CD4-positive, alpha-beta T cell treated with Interleukin-15 for 1 hour (primary cell): ENCODE results near the gene P2RX1.
"Not testable (repeated sequence)": the region's sequence is repeated elsewhere in the genome, so short reads cannot be mapped to it uniquely, and the experiment has no call there.

Experiments
- DNase-seq: peaks from one replicate; pipeline ENCODE4 v3.0.0-alpha.2; 2020

The P2RX1 gene

DNA sequence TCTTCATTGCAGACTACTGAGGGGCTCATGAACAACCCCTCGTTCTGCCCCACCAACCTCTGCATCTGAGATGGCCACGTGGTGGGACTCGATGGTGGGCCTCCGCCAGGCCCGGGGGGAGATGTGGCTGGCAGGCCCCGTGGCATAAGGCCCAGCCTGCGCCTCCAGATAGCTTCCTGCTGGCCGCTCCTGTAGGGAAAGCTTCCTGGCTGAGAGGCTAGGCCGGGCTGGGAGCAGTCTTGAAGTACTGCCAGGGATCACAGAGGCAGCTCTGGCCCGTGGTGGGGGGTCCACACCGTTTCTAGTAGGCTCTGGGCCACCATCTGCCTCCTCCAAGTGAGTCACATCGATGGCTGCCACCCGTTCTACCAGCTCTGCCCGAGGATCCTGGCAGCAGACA lies 31.0 kb downstream of the P2RX1 start:
- no peak for DNase-seq

DNA sequence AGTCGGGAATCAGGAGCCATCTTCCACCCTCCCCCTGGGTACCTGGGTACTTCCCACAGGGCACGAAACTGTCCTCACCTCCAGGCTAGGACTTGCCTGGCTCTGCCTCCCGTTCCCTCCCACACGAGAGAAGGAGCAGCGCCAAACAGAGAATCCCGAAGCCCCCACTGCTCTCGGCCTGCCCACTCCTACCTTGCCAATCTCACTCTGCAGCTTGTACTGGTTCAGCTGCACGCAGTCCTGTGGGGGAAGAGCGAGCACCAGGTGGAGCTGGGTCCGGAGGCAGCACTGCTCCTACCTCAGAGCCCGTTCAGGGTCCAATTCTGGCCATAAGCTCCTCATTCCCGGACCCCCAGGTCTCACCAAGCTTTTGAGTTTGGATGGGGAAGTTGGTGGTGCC lies 32.1 kb downstream of the P2RX1 start:
- no peak for DNase-seq

DNA sequence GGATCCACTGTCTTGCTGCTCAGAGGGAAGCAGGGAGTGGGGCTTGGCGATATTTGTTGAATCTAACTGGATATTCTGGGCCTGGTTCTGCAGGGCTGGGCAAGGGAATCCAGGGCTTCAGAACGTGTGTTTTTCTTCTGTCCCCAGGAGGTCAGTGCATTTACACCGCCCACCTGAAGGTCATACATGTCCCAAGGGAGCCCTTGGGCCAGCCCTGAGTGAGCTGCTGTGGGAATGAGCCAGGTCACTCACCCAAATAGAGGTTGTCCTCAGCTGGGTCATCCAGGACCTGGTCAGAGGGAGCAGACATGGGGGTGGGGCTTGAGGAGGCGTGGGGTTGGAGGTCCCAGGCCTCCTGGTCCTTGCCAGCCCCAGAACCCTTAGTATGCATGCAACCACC lies 34.0 kb downstream of the P2RX1 start:
- no peak for DNase-seq

DNA sequence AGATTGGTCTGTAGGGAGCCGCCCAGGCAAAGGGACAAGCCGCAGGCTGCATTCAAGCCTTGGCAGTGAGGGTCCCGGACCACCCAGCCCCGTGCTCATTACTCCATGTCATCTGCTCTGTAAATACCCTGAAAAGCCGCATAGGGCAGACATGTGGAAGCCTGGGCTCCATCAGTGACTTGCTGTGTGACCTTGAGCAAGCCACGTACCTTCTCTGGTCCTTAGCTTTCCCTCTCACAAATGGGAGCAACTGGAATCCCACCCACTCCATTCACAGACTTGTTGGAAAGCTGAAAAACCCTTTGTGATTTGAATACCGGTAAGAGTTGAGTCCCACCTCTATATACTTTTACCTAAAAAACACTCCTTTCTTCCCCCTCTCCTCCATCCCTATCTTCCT lies 35.3 kb downstream of the P2RX1 start:
- no peak for DNase-seq

DNA sequence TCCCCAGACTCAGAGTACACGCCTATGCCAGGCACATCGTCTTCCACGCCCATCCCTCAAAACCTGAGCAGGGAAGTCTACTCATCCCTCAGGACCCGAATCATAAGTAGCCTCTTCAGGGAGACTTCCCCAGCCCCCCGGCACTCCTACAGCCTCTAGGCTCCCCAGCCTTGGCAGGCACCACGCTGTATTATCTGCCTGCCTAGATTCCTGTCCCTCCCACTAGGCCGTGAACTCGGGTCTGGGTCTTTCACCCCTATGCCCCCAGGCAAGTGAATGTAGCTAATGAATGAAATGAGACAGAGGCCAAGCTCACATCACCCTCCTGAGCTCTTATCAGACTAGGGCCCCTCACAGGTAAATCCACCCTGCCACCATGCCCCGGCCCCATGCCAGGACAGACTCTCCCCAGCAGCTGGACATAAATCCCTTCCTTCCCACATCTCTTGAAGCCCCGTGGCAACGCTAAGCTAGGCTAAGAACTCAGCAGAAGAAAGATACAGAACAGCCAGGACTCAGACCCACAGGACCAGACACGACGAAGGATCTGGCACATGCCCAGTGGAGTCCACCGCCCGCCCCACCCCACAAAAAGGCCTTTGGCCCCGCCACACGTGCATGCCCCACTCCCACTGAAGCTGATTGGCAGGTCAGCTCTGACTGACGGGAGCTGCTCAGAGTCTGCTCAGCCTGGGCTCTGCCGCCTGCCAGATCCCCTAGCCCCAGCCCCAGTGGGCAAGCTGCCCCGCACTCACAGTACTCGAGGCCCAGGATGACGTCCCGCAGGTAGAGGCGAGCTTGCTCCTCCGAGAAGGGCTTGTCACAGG lies 36.5 kb downstream of the P2RX1 start:
- DNase-seq = no peak

DNA sequence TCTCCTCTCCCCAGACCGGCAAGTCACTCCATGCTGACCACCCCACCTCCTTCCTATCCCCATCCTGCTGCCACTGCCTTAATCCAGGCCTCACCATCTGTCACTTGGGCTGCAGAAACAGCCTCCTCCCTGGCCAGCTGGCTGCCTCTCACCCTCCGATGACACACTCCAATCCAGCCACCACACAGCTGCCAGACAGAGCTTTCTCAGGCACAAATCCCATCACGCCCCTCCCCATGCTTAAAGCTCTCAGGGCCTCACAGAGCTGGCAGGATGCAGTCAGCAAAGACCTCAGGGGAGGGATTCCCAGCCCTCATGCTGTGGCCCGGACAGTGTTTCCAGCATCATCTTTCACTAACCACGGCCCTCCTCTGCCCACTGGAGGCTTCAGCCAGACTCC lies 37.1 kb downstream of the P2RX1 start:
- no peak for DNase-seq

DNA sequence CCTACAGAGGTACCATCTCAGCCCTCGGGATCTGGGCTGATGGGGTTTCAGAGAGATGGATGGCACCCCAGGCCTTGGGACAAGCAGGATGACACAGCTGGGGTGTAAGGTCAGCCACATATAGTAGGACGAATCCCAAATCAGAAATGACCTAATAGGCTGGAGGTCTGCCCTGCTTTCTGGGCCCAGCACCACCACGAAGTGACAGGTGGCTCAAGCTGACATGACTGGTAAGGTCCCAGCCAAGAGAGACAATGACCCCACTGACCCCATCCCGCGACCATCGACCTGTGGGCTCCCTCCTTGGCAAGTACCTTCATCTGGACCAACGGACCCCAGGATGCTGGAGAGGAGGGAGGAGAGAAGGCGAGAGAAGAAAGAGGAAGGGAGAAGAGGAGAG lies 39.0 kb downstream of the P2RX1 start:
- DNase-seq = no peak

DNA sequence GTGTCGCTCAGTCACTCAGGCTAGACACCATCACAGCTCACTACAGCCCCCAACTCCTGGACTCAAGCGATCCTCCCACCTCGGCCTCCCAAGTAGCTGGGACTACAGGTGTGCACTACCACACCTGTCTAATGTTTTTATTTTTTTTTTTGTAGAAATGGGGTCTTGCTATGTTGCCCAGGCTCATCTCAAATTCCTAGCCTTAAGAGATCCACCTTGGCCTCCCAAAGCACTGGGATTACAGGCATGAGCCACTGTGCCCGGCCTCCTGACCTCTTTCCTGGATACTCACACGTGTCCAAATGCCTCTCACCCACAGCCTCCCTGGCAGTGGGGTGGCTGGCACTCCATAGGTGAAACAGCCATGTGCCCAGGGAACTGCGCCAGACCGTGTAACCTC lies 40.9 kb downstream of the P2RX1 start:
- no peak for DNase-seq

DNA sequence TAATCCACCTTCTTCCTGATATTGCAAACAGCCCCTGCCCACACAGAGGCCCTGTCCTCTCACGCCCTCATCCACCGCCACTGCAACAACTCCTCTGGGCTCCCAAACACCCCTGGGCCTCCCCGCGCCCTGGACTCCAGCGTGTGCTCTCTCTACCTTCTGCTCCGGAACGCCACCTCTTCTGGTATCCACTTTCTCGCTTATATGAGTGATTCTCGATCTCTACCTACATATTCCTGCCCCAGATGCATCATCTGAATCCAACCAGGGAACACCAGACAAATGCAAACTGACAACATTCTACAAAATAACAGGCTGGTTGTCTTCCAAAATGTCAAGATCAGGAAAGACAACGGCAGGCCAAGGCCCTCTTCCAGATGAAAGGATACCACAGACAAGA lies 42.4 kb downstream of the P2RX1 start:
- DNase-seq = no peak

DNA sequence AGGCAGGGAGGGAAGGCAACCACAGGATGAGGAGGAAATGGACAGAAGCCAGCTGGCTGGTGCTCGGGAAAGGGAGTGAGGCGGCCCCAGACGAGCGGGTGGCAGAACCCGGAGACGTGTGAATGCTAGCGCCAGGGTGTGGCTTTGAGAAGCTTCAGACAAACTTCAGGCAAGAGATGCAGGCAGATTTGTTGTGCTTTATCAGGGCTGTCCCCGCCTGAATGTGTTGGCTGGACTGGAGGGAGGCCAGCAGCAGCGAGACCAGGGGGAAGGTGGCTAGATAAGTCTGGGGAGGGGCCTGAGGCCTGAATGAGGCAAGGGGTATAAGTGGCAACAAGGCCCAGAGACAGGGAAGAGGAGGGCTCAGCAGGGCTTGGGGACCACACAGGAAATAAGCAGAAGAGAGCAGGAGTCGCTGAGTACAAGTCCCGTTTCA lies 45.4 kb downstream of the P2RX1 start:
- peak; percentile 26 for DNase-seq

DNA sequence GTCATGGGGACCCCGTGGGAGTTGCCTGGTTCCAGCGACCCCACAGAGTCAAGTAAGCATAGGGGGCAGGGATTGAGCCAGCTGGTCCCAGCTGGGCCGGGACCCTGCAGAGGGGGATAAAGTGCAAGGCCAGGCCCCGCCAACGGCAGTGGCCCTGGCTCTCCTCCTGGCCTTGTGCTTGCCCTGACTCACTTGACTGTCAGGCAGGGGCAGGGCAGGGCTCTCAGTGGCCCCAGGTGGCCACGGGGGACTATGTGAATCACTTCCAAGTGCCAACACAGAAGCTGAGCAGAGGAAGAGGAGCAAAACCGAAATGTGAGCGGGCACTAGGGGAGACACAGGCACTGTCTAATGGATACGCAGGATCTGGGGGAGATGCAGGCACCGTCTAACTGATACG lies 48.7 kb downstream of the P2RX1 start:
- no peak for DNase-seq

DNA sequence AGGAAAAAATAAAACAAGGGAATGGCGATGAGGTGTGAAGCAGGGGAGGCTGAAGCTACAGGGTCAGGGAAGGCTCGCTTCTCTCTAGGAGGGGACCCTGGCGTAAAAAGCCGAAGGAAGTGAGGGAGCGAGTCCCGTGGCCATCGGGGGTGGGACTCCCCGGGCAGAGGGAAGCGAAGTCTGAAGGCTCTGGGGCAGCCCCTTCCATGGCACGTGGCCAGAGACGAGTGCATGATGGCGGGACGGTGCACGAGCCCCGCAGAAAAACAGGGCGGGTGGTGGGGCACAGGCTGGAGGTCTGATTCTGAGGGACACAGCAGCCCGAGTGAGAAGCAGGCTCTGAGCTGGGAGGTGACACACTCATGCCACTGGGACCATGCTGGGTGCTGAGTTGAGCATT lies 49.2 kb downstream of the P2RX1 start:
- no peak for DNase-seq

DNA sequence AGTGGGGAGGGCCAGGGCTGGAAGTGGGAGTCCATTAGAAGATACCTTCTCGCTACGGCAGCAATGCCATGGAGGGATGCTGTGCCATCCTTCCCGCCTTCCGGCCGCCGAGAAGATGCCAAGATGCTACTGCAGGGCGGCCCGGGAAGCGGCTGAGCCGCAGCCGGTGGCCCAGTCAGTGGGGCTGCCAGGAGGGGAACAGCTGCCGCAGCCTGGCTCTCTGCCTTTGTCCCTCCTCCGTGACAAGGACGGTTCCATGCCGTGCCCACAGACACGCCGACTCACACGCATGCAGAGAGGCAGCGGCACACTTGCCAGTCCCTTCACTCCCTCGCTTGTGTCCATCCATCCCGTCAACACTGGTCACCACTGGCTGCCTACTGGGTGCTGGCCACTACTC lies 50.0 kb downstream of the P2RX1 start:
- DNase-seq = no peak

DNA sequence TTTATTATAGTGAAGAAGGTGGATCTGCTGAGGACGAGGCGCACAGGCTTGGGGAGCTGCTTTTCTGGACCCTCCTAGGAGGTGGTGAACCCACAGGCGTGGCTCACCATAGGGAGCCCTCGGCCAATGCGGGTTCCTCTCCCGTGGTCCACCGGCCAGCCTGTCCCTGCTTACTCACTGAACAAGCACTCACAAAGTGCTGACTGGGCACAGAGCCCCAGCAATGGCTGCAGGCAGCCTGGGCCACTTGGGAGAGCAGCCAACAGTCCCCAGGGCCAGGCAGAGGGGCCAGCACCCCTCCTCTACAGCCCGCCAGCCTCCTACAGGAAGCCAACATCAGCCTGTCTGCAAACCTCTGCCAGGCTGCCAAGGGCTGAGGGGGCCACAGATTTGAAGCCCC lies 51.1 kb downstream of the P2RX1 start:
- no peak for DNase-seq

DNA sequence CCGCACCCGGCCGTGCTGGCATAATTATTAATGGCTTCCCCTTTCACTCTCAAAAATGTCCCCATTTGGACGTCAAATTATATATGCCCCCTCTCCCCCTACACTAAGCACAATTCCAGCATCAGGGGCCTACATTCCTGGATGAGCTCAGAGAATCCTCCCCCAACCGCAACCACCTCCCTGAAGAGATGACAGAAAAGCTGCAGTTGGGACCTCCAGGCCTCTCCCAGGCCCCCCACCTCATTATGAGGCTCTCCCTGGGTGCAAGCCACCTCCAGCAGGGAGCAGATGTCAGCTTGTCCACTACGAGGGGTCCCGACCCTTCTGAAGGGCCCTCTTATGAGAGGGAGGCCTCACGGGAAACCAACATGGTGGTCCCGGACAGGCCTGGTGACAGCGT lies 51.7 kb downstream of the P2RX1 start:
- DNase-seq = no peak

DNA sequence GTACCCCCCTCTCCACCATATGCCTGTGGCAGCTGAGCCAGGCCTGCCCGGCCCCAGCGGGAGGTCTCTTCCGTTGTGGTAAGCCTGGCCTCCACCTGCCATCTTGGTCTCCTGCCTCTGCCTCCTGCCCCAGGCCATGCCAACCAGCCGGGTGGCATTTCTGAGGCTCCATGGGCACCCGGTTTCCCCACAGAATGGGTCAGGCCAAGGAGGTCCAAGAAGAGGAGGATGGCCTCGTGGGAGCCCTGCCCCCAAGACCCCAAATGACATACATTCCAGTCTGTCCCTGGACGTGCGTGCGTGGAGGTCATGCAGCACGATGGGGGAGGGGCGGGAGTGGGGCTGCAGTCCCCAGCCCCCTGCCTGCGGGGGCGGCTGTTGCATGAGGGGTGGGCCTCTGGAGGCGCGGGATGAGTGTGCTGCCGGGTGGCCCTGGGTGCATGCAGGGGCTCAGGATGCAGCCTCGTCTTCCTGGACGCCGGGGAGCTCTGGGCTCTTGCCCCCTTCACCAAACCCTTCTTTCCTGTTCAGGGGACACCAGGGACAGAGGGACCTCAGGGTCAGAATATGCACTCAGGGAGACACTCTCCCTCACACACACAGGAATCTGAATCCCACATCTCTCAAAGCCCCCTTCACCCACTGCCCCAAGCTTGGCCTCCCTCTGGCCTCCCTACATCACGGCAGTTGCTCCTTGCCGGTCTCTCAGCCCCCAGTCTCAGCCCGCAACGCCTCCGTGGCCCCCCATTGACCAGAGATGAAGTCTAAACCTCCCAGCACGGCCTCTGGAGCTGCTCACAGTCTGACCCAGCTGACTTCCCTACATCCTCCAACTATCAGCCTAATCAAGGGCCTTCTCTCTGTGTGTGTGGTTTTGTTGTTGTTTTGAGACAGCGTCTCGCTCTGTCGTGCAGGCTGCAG lies 54.2 kb downstream of the P2RX1 start:
- no peak for DNase-seq

DNA sequence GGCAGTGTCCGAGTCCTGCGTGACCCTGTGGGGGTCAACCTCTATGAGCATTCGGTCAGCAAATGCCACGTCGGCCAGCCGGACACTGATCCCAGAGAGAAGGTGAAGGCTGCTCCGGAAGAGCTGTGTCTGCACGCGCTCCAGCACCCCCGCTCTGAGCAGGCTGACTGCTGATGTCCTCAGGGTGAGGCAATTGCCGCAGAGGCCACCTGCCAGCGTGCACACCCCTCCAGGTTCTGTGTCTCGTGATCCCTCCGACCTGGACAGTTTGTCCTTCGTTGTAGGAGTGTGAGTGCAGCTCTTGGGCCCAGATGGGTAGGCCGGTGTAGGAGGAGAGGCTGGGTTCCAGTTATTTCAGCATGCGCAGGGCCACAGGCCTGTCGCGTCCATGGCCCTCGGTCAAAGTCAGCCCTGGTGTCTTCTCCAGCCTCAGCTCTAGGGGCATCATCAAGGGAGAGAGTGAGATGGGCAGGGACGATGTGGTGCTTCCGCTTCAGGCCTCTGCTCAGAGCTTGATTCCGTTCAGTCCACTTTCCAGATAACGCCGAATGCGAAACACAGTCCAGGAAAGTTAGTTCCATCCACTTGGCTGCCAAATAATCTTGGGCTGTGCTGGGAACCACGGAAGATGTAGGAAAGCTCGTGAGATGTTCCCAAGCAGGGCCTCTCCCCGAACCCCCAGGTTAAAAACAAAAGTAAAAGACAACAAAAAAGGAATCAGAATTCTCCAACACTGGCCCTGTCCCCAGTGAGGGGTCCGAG lies 55.1 kb downstream of the P2RX1 start:
- no peak for DNase-seq

DNA sequence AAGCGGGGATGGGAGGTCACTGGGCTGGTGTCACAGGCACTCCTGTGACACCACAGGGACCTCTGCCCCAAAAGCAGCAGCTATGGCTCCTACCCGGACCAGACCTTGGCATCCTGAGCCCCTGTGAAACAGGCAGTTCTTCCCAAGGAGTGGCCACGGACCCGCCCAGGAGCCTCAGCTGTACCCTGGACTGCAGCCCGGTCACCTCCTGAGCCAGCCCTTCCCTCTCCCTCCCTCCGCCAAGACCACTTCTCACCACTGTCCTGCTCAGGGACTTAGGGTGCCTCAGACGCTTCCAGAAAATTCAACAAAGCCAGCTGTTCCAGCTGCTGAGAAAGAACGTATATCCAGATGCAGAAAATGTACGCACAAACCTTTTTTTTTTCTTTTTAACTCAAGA lies 56.3 kb downstream of the P2RX1 start:
- no peak for DNase-seq

DNA sequence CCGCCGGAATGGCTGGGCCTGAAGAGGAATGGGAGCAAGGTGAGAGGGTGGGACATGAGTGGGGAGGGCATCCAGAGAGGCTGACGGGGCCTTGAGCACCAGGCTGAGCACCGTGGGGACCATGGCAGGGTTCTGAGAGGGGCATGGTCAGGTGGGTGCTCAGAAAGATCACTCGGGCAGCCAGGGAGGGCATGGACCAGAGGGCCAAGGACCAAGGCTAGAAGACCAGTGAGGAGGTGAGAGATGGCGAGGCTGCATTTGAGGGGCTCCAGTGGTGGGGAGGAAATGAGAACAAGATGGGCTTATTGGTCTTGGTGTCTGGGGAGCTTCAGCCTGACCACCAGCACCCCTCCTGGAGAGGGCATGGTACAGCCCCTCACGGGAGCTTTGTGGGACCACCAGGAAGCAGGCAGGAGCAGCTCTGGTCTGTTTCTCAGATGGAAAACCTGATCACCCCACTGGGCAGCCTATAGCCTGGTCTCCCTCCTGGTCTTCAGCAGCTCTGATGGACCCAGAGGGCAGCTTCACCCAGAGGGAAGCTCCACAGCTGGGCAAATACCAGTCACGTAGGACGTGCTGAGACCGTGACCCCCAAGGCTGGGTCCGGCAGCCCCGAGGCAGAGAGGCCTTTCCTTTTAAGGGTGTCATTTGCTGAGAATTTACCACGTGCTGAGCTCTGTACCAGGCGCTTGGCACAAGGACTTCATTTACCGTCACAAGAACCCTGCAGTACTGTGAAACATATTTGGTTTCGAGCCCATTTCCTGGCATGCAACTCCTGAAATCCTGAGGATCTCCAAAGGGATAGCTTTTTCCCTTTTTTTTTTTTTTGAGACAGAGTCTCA lies 58.8 kb downstream of the P2RX1 start:
- DNase-seq = no peak

DNA sequence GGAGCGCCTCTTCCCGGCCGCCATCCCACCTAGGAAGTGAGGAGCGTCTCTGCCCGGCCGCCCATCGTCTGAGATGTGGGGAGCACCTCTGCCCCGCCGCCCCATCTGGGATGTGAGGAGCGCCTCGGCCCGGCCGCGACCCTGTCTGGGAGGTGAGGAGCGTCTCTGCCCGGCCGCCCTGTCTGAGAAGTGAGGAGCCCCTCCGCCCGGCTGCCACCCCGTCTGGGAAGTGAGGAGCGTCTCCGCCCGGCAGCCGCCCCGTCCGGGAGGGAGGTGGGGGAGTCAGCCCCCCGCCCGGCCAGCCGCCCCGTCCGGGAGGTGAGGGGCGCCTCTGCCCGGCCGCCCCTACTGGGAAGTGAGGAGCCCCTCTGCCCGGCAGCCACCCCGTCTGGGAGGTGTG lies 62.1 kb downstream of the P2RX1 start:
- not testable (repeated sequence) for DNase-seq

DNA sequence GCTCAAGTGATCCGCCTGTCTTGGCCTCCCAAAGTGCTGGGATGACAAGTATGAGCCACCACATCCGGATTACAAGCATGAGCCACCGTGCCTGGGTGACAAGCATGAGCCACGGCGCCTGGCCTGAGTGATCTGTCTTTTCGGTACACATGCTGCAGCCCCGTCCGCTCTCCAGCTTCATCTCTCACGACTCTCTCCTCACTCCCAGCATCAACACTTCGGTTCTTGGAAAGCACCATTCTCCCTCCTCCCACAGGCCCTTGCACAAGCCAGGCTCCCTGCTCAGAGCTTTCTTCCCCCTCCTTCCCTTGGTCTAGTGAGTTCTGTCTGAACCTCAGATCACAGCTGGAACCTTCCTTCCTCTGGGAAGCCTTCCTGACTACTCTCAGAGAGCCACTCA lies 63.7 kb downstream of the P2RX1 start:
- DNase-seq = no peak

DNA sequence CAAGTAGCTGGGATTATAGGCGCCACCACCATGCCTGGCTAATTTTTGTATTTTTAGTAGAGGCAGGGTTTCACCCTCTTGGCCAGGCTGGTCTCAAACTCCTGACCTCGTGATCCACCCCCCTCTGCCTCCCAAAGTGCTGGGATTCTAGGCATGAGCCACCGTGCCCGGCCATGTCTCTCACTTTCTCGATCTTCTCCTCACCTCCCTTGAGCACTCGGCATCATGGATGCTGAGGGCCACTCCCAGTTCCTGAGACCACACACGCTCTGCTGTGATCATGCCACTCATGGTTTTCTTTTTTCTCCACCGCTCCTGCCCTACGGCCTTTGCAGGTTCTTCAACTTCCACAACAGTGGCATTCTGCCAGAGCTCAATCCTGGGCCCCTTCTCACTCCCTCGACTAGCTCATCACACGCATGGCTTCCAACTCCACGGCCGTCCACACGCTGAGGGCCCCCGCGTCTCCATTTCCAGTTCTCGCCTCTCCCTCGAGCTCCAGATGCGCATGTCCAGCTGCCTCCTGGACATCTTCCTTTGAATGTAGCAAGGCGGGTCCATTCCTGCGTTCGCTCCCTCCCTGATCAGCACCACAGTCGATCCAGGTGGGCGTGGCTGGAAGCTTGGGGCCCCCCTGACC lies 64.7 kb downstream of the P2RX1 start:
- no peak for DNase-seq
